ENCODE measurements around the gene TOM1L1.

- TF ChIP-seq, protein P1, sequence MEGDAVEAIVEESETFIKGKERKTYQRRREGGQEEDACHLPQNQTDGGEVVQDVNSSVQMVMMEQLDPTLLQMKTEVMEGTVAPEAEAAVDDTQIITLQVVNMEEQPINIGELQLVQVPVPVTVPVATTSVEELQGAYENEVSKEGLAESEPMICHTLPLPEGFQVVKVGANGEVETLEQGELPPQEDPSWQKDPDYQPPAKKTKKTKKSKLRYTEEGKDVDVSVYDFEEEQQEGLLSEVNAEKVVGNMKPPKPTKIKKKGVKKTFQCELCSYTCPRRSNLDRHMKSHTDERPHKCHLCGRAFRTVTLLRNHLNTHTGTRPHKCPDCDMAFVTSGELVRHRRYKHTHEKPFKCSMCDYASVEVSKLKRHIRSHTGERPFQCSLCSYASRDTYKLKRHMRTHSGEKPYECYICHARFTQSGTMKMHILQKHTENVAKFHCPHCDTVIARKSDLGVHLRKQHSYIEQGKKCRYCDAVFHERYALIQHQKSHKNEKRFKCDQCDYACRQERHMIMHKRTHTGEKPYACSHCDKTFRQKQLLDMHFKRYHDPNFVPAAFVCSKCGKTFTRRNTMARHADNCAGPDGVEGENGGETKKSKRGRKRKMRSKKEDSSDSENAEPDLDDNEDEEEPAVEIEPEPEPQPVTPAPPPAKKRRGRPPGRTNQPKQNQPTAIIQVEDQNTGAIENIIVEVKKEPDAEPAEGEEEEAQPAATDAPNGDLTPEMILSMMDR (conservative IDR thresholded peaks at IDR 0.05 in 1 of 2, IDR thresholded peaks at IDR 0.05 in 1 of 2; ENCODE audit: extremely low read depth in 1 of 2, insufficient read depth in 1 of 2, low read depth in 1 of 2, low read length in 2 of 2) = no peak
- no peak for TF ChIP-seq EZH2 (IDR thresholded peaks at IDR 0.05; ENCODE audit: borderline replicate concordance, low read length)
Observed at GRCh38 chr17:54882950-54883349, 17.7 kb upstream of the TOM1L1 start.

Data from mammary epithelial cell (primary cell).